Karpas-422 (cell line): ENCODE results near the gene PDLIM4. TPM values are rescaled to one million over a fixed set of nuclear protein-coding genes. Genes with fewer than 3 reads are reported as not detected.

Source experiments
- DNase-seq: peaks from one replicate; pipeline ENCODE4 v3.0.0-alpha.2; 2015
- H2AFZ ChIP-seq: fragments of 200-600 bp; sonication (generic); 2 replicates; pipeline ENCODE4 v1.6.1; 2014; ENCODE audit warnings: antibody characterized with exemption, low read length, mixed read lengths
- H3K27ac ChIP-seq: fragments of 200-600 bp; sonication (generic); 2 replicates; pipeline ENCODE4 v1.5.1; 2014; ENCODE audit warnings: mild to moderate bottlenecking, low read length, moderate library complexity
- H3K27me3 ChIP-seq: fragments of 200-600 bp; sonication (generic); 2 replicates; pipeline ENCODE4 v1.6.1; 2014; ENCODE audit warnings: low read length, mixed read lengths
- H3K36me3 ChIP-seq: fragments of 200-600 bp; sonication (generic); 2 replicates; pipeline ENCODE4 v1.6.1; 2014; ENCODE audit warnings: low read length, mixed read lengths; ENCODE audit not compliant: insufficient read depth
- H3K4me1 ChIP-seq: fragments of 200-600 bp; sonication (generic); 2 replicates; pipeline ENCODE4 v1.6.1; 2014; ENCODE audit warnings: mild to moderate bottlenecking, low read length, mixed read lengths
- H3K4me2 ChIP-seq: fragments of 200-600 bp; sonication (generic); 2 replicates; pipeline ENCODE4 v1.6.1; 2014; ENCODE audit warnings: low read length, low read depth, mild to moderate bottlenecking; ENCODE audit not compliant: poor library complexity, severe bottlenecking
- H3K4me3 ChIP-seq: fragments of 200-600 bp; sonication (generic); 2 replicates; pipeline ENCODE4 v1.5.1; 2014; ENCODE audit warnings: mild to moderate bottlenecking, antibody characterized with exemption, low read length, mixed read lengths
- H3K79me2 ChIP-seq: fragments of 200-600 bp; sonication (generic); 2 replicates; pipeline ENCODE4 v1.6.1; 2014; ENCODE audit warnings: mild to moderate bottlenecking, low read length, mixed read lengths
- H3K9ac ChIP-seq: fragments of 200-600 bp; sonication (generic); 2 replicates; pipeline ENCODE4 v1.6.0; 2014; ENCODE audit warnings: low read length
- H3K9me2 ChIP-seq: fragments of 200-600 bp; sonication (generic), shearing (Covaris generic); replicated peaks from 2 replicates; pipeline ENCODE4 v1.6.0; 2014; ENCODE audit warnings: mild to moderate bottlenecking, low read length, moderate library complexity; ENCODE audit not compliant: insufficient read depth
- H3K9me3 ChIP-seq: fragments of 300-700, 200-600 bp; sonication (generic); 2 replicates; pipeline ENCODE4 v1.6.1; 2014; ENCODE audit warnings: low read length, mixed read lengths
- H4K20me1 ChIP-seq: fragments of 200-600 bp; sonication (generic); 2 replicates; pipeline ENCODE4 v1.6.1; 2014; ENCODE audit warnings: mild to moderate bottlenecking, antibody characterized with exemption, low read length, low read depth; ENCODE audit not compliant: insufficient read depth
- total RNA-seq: library from RNA; depleted of rRNA; stranded (reverse); fragments of >200 nt; shearing (Covaris generic); gene quantifications from 2 replicates; pipeline ENCODE4 v1.2.3, GENCODE V29; 2014; ENCODE audit warnings: low replicate concordance; rRNA removed

Gene PDLIM4
- total RNA-seq, 1 experiment from 2014 or later: not detected

- H3K9me2 ChIP-seq: no peaks in the 10 kb centered on the region
- H2AFZ ChIP-seq: no peak overlapping the region
- no peaks in the 10 kb centered on the region for H4K20me1 ChIP-seq
- no peak overlapping the region for H3K4me3 ChIP-seq
- H3K27ac ChIP-seq: no peak overlapping the region
- no peak for DNase-seq
- H3K4me2 ChIP-seq: no peak overlapping the region
- no peaks in the 10 kb centered on the region for H3K27me3 ChIP-seq
- no peak overlapping the region for H3K9ac ChIP-seq
- H3K4me1 ChIP-seq: no peaks in the 10 kb centered on the region
- H3K36me3 ChIP-seq: no peaks in the 10 kb centered on the region
- H3K9me3 ChIP-seq: no peaks in the 10 kb centered on the region
- no peaks in the 10 kb centered on the region for H3K79me2 ChIP-seq
These were observed 64.8 kb downstream of the PDLIM4 start for GRCh38 chr5:132322266-132322665.

Other genes with a start within 250 kb of the PDLIM4 start
- not detected in 2 replicates for gene ACSL6, start 246.0 kb upstream of the PDLIM4 start, total RNA-seq
- gene IL3, start 197.0 kb upstream of the PDLIM4 start, total RNA-seq: not detected in 2 replicates
- not detected in 2 replicates for gene CSF2, start 183.9 kb upstream of the PDLIM4 start, total RNA-seq
- 0.18 TPM in 1 of 2 replicates, not detected in the other for gene P4HA2, start 29.8 kb upstream of the PDLIM4 start, total RNA-seq
- gene SLC22A4, start 36.7 kb downstream of the PDLIM4 start, total RNA-seq: 0.52 TPM in 1 of 2 replicates, not detected in the other
- 1.3 and 5.2 TPM in 2 replicates for gene SLC22A5, start 112.0 kb downstream of the PDLIM4 start, total RNA-seq
- 4.8 and 7.3 TPM in 2 replicates for gene IRF1, start 233.1 kb downstream of the PDLIM4 start, total RNA-seq